SK-N-SH treated with all-trans-retinoic acid at 6 μM for 48 hours (cell line): ENCODE data around the gene OVCA2.

Experiments used
- ATAC-seq: fragments of 200-7000 bp; cut with Tn5 transposase; 3 replicates; pipeline ENCODE4 v1.9.1; 2020; ENCODE audit warnings: mild to moderate bottlenecking, moderate library complexity
- ARNTL ChIP-seq: fragments of 450-650 bp; formaldehyde crosslinking; IDR thresholded peaks from 2 replicates; pipeline ENCODE4 v1.5.0; 2020; ENCODE audit warnings: low read depth, mild to moderate bottlenecking, moderate library complexity, borderline replicate concordance
- BACH2 ChIP-seq: fragments of 250-450 bp; sonication (Bioruptor Pico); IDR thresholded peaks from 2 replicates; pipeline ENCODE4 v1.9.0; 2021; ENCODE audit warnings: mild to moderate bottlenecking, borderline replicate concordance
- CSDC2 ChIP-seq: fragments of 250-450 bp; sonication (Bioruptor Pico); IDR thresholded peaks from 2 replicates; pipeline ENCODE4 v1.5.0; 2020; ENCODE audit warnings: mild to moderate bottlenecking, moderate library complexity
- CSRNP3 ChIP-seq: fragments of 250-450 bp; sonication (Bioruptor Pico); IDR thresholded peaks from 2 replicates; pipeline ENCODE4 v1.5.1; 2021; ENCODE audit warnings: mild to moderate bottlenecking, moderate library complexity
- ESRRG ChIP-seq: fragments of 250-450 bp; sonication (Bioruptor Pico); IDR thresholded peaks from 2 replicates; pipeline ENCODE4 v1.6.1; 2021; ENCODE audit warnings: mild to moderate bottlenecking
- GLIS3 ChIP-seq: fragments of 250-450 bp; sonication (Bioruptor Pico); IDR thresholded peaks from 2 replicates; pipeline ENCODE4 v1.5.0; 2020; ENCODE audit warnings: mild to moderate bottlenecking, moderate library complexity
- ISL1 ChIP-seq: fragments of 250-450 bp; sonication (Bioruptor Pico); IDR thresholded peaks from 2 replicates; pipeline ENCODE4 v2.1.2; 2022; ENCODE audit warnings: mild to moderate bottlenecking, moderate library complexity
- OSR1 ChIP-seq: fragments of 250-450 bp; sonication (Bioruptor Pico); IDR thresholded peaks from 2 replicates; pipeline ENCODE4 v1.8.0; 2022; ENCODE audit warnings: moderate library complexity, mild to moderate bottlenecking, inconsistent platforms
- PATZ1 ChIP-seq: fragments of 250-450 bp; sonication (Bioruptor Pico); IDR thresholded peaks from 2 replicates; pipeline ENCODE4 v1.8.0; 2020; ENCODE audit warnings: mild to moderate bottlenecking, moderate library complexity, borderline replicate concordance
- PPARA ChIP-seq: fragments of 250-450 bp; sonication (Bioruptor Pico); IDR thresholded peaks from 2 replicates; pipeline ENCODE4 v1.5.0; 2020; ENCODE audit warnings: mild to moderate bottlenecking, borderline replicate concordance
- RARB ChIP-seq: fragments of 250-450 bp; sonication (Bioruptor Pico); IDR thresholded peaks from 2 replicates; pipeline ENCODE4 v1.8.0; 2021; ENCODE audit warnings: mild to moderate bottlenecking, moderate library complexity
- SNAI2 ChIP-seq: fragments of 250-450 bp; sonication (Bioruptor Pico); IDR thresholded peaks from 2 replicates; pipeline ENCODE4 v1.5.0; 2020; ENCODE audit warnings: mild to moderate bottlenecking, moderate library complexity
- TCF4 ChIP-seq: fragments of 250-450 bp; sonication (Bioruptor Pico); IDR thresholded peaks from 2 replicates; pipeline ENCODE4 v1.8.0; 2021; ENCODE audit warnings: mild to moderate bottlenecking, moderate library complexity, borderline replicate concordance
- TOX ChIP-seq: fragments of 250-450 bp; sonication (Bioruptor Pico); IDR thresholded peaks from 2 replicates; pipeline ENCODE4 v1.8.0; 2021; ENCODE audit warnings: mild to moderate bottlenecking, moderate library complexity, borderline replicate concordance
- ZC3H10 ChIP-seq: fragments of 250-450 bp; sonication (Bioruptor Pico); IDR thresholded peaks from 2 replicates; pipeline ENCODE4 v1.5.1; 2021; ENCODE audit warnings: mild to moderate bottlenecking, moderate library complexity
- ZFP3 ChIP-seq: fragments of 250-450 bp; sonication (Bioruptor Pico); IDR thresholded peaks from 2 replicates; pipeline ENCODE4 v1.5.0; 2020; ENCODE audit warnings: mild to moderate bottlenecking, moderate library complexity
- ZFP30 ChIP-seq: fragments of 450-650 bp; formaldehyde crosslinking; IDR thresholded peaks from 2 replicates; pipeline ENCODE4 v1.5.0; 2022; ENCODE audit warnings: mild to moderate bottlenecking, moderate library complexity
- ZNF565 ChIP-seq: fragments of 450-650 bp; formaldehyde crosslinking; conservative IDR thresholded peaks from 2 replicates; pipeline ENCODE4 v1.5.0; 2020; ENCODE audit warnings: low read depth, mild to moderate bottlenecking, moderate library complexity
- ZNF70 ChIP-seq: fragments of 450-650 bp; formaldehyde crosslinking; IDR thresholded peaks from 2 replicates; pipeline ENCODE4 v1.5.0; 2020; ENCODE audit warnings: mild to moderate bottlenecking, moderate library complexity
- ZNF8 ChIP-seq: fragments of 450-650 bp; formaldehyde crosslinking; IDR thresholded peaks from 2 replicates; pipeline ENCODE4 v1.5.0; 2020; ENCODE audit warnings: mild to moderate bottlenecking, moderate library complexity
- TF ChIP-seq, protein P1 (sequence below): fragments of 250-450 bp; sonication (Bioruptor Pico); IDR thresholded peaks from 2 replicates; pipeline ENCODE4 v1.5.1; 2020; ENCODE audit warnings: low read depth, mild to moderate bottlenecking, moderate library complexity
- TF ChIP-seq, protein P2 (sequence below): fragments of 250-450 bp; sonication (Bioruptor Pico); IDR thresholded peaks from 2 replicates; pipeline ENCODE4 v1.5.0; 2020; ENCODE audit warnings: mild to moderate bottlenecking, moderate library complexity
- TF ChIP-seq, protein P3 (sequence below): fragments of 250-450 bp; sonication (Bioruptor Pico); IDR thresholded peaks from 2 replicates; pipeline ENCODE4 v1.8.0; 2021; ENCODE audit warnings: low read depth, mild to moderate bottlenecking, moderate library complexity, borderline replicate concordance

OVCA2 gene

GRCh38 chr17:2082003-2082781 lies 40.4 kb downstream of the OVCA2 start (continued):
- peak; percentile 87 for TF ChIP-seq TCF4
- TF ChIP-seq, all 23 proteins: peak for 6

DNA sequence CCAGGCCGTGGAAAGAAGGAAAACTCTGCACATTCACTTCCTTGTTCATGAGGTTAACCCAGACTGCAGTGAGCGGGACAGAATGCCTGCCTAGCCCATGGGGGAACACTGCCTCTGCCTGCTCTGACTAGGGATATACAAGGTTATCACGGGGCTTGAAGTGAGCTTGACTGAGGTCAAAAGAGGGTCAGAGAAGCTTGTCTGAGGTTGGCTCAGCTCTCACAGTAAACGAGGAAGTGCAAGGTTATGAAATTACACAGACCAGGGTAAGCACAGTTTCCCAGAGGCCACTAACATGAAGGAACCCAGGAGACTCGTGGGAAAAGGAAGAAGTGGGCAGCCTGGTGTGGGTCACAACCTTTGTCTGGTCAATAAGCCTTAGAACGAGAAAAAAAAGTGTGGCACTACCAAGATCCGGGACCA lies 41.8 kb downstream of the OVCA2 start:
- ATAC-seq: no peak
- TF ChIP-seq PATZ1 (CRISPR knock-in tag): no peak
- no peak for TF ChIP-seq OSR1
- no peak for TF ChIP-seq ZC3H10 (CRISPR knock-in tag)
- no peak for TF ChIP-seq ISL1 (CRISPR knock-in tag)
- 0 out of 2 replicates have a peak, but pooled peaks have one; percentile 0 for TF ChIP-seq PPARA (CRISPR knock-in tag)
- TF ChIP-seq CSRNP3 (CRISPR knock-in tag): no peak

GRCh38 chr17:2084036-2084765 lies 42.4 kb downstream of the OVCA2 start:
- TF ChIP-seq, protein P1, sequence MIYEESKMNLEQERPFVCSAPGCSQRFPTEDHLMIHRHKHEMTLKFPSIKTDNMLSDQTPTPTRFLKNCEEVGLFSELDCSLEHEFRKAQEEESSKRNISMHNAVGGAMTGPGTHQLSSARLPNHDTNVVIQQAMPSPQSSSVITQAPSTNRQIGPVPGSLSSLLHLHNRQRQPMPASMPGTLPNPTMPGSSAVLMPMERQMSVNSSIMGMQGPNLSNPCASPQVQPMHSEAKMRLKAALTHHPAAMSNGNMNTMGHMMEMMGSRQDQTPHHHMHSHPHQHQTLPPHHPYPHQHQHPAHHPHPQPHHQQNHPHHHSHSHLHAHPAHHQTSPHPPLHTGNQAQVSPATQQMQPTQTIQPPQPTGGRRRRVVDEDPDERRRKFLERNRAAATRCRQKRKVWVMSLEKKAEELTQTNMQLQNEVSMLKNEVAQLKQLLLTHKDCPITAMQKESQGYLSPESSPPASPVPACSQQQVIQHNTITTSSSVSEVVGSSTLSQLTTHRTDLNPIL (CRISPR knock-in tag): no peak
- TF ChIP-seq ZFP30 (CRISPR knock-in tag) (no peak), CSRNP3 (CRISPR knock-in tag) (no peak), CSDC2 (CRISPR knock-in tag) (no peak), PPARA (CRISPR knock-in tag) (0 out of 2 replicates have a peak, but pooled peaks have one; percentile 1), PATZ1 (CRISPR knock-in tag) (no peak), ZNF565 (peak; percentile 39; the same call in 1 of the 2 replicates), ESRRG (CRISPR knock-in tag) (no peak), ZNF8 (CRISPR knock-in tag) (no peak), ZNF70 (CRISPR knock-in tag) (peak; percentile 62), BACH2 (no peak), ISL1 (CRISPR knock-in tag) (no peak), ZC3H10 (CRISPR knock-in tag) (no peak), TOX (CRISPR knock-in tag) (no peak), TCF4 (peak; percentile 79), ARNTL (CRISPR knock-in tag) (no peak), OSR1 (no peak), RARB (CRISPR knock-in tag) (no peak), GLIS3 (CRISPR knock-in tag) (no peak), ZFP3 (CRISPR knock-in tag) (no peak; the same call in 1 of the 2 replicates), SNAI2 (no peak; the same call in 1 of the 2 replicates)
- TF ChIP-seq, protein P2, sequence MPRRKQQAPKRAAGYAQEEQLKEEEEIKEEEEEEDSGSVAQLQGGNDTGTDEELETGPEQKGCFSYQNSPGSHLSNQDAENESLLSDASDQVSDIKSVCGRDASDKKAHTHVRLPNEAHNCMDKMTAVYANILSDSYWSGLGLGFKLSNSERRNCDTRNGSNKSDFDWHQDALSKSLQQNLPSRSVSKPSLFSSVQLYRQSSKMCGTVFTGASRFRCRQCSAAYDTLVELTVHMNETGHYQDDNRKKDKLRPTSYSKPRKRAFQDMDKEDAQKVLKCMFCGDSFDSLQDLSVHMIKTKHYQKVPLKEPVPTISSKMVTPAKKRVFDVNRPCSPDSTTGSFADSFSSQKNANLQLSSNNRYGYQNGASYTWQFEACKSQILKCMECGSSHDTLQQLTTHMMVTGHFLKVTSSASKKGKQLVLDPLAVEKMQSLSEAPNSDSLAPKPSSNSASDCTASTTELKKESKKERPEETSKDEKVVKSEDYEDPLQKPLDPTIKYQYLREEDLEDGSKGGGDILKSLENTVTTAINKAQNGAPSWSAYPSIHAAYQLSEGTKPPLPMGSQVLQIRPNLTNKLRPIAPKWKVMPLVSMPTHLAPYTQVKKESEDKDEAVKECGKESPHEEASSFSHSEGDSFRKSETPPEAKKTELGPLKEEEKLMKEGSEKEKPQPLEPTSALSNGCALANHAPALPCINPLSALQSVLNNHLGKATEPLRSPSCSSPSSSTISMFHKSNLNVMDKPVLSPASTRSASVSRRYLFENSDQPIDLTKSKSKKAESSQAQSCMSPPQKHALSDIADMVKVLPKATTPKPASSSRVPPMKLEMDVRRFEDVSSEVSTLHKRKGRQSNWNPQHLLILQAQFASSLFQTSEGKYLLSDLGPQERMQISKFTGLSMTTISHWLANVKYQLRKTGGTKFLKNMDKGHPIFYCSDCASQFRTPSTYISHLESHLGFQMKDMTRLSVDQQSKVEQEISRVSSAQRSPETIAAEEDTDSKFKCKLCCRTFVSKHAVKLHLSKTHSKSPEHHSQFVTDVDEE: peak; percentile 93
- TF ChIP-seq, protein P3, sequence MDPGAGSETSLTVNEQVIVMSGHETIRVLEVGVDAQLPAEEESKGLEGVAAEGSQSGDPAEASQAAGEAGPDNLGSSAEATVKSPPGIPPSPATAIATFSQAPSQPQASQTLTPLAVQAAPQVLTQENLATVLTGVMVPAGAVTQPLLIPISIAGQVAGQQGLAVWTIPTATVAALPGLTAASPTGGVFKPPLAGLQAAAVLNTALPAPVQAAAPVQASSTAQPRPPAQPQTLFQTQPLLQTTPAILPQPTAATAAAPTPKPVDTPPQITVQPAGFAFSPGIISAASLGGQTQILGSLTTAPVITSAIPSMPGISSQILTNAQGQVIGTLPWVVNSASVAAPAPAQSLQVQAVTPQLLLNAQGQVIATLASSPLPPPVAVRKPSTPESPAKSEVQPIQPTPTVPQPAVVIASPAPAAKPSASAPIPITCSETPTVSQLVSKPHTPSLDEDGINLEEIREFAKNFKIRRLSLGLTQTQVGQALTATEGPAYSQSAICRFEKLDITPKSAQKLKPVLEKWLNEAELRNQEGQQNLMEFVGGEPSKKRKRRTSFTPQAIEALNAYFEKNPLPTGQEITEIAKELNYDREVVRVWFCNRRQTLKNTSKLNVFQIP (CRISPR knock-in tag): no peak
- ATAC-seq: peak; percentile 52
